ENCODE measurements around the gene ACHE.

GRCh38 chr7:100854146-100854895, 41.4 kb downstream of the ACHE start:
- no peak for TF ChIP-seq CTCF (CRISPR knock-in tag; IDR thresholded peaks at IDR 0.05)
- TF ChIP-seq ARNTL (CRISPR knock-in tag; IDR thresholded peaks at IDR 0.05) = no peak
- TF ChIP-seq POLR2A (IDR thresholded peaks at IDR 0.05; ENCODE audit: insufficient read depth in 1 of 2, low read depth in 2 of 2, low read length in 2 of 2) = no peak

Data from HepG2 (cell line).